Effector CD8-positive, alpha-beta T cell (primary cell): ENCODE results near the gene RXRB.

ENCODE experiments used
- DNase-seq: peaks from one replicate; lab custom pipeline; 2025; lab: John Stamatoyannopoulos, UW

The RXRB gene

GRCh38 chr6:33176906-33177305 is 23.6 kb downstream of the RXRB start:
- DNase-seq = no peak

- no peak for DNase-seq
These were observed 24.9 kb downstream of the RXRB start for GRCh38 chr6:33175436-33176069.

DNA sequence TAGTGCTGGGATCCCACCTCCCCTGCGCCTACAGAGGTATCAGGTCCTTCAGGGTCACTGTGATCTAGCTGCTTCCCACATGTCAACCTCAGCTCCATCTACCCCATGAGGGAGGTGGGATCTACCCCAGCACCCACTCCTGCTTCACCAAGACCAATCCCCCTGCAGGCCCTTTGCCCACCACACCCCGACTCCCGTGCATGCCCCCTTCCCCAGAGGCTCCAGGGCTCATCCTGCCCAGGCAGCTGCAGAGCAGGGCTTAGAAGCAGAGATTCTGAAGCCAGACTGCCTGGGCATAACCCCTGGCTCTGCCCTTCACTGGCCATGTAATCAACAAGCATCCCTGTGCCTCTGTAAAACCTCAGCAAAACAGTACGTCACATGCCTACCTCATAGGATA is 25.7 kb downstream of the RXRB start:
- DNase-seq = no peak

DNA sequence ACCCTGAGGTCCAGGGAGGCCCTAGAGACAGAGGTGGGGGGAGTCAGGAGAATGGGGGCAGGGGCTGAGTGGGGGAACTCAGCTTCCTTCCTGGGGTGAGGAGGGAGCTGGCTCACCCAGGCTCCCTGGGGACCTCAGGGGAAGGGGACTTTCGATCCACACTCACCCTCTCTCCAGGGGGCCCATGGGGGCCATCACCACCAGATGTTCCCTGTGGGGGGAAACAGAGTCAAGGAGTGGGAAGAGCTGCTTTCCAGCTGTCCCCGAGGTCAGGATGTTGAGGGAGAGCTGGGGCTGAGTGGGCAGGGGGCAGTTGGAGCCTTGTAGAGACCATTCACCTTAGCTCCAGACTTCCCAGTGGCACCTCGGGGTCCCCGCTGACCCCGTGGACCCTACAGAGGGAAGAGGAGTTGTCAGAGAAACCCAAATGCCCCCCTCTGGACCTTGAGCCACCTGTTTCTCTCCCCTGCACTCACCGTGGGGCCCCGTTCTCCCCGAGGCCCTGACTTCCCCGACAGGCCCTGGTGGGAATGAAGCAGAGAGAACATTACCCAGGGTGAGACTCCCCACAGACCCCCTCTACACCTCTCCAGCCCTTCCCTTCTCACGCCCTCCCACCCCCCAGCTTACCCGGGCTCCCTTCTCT is 26.8 kb downstream of the RXRB start:
- DNase-seq = no peak

DNA sequence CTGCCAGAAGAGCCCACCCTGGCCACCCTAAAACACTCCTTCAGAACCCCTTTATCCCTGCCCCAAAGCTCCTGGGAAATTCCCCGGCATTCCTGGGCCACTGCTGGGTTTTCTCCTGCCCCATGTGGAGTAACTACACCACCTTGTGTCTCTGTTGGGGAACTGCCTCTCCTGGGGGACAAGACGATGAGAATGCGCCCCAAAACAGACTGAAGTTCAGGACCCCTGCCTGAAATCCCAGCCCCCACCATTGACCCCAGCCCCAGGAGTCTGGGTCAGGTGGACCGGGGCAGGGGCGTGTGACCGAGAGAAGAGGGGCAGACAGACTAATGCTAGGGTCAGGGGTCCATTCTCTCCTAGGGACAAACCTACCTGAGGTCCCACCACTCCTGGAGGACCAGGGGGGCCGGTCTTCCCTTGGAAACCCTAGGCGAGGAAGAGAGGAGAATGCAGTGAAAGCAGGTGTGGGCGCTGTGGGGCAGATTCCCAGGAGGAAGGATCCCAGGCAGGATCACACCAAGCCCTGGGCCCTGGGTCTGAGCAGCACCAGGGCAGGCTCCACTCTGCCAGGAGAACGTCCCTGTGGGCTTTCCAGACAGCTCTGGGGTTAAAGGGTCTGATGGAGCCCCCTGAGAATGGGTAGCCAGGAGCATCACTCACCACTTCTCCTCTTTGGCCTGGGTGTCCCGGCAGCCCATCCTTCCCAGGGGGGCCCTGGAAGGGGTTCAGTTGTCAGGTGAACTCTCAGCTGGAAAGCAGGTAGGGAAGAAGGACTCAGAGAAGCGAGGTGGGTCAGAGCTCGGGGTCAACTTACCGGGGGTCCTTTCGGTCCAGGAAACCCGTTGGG is 27.6 kb downstream of the RXRB start:
- no peak for DNase-seq

- no peak for DNase-seq
These were observed 28.4 kb downstream of the RXRB start for GRCh38 chr6:33171880-33172687.

- DNase-seq = no peak
These were observed 29.2 kb downstream of the RXRB start for GRCh38 chr6:33171016-33171879.

DNA sequence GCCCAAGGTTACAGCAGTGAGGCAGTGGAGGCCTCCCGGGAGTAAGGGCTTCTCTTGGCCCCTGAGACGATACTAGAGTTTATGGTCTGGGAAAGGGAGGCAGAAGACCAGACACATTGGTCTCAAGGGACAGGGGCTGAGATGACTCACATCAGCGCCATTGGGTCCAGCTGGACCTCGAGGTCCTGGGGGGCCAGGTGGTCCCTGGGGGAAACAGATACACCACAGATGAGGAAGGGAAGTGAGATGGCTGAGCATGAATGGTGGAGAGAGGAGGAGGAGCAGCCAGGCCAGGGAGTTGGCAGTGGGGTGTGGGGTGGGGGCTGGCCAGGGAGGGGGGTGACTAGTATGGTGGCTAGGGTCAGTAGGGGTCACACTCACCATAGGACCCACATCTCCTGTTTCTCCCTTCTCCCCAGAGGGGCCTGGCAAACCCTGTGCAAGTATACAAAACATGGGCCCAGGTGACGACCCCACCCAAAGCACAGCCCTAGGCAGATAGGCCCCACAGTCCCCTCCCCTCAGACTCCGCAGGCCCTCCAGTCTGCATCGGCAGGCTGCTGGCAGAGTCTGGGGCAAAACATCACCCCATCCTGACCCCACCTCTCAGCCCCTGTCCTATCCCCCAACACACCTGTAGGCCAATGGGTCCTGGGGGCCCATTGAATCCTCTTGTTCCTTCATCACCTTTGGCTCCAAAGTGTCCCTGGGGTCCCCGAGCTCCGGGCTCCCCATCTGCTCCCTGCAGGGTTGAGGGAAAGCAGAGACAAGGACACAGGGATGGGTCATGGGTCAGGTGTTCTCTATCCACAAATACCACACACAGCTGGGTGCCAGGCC is 30.1 kb downstream of the RXRB start:
- no peak for DNase-seq

DNA sequence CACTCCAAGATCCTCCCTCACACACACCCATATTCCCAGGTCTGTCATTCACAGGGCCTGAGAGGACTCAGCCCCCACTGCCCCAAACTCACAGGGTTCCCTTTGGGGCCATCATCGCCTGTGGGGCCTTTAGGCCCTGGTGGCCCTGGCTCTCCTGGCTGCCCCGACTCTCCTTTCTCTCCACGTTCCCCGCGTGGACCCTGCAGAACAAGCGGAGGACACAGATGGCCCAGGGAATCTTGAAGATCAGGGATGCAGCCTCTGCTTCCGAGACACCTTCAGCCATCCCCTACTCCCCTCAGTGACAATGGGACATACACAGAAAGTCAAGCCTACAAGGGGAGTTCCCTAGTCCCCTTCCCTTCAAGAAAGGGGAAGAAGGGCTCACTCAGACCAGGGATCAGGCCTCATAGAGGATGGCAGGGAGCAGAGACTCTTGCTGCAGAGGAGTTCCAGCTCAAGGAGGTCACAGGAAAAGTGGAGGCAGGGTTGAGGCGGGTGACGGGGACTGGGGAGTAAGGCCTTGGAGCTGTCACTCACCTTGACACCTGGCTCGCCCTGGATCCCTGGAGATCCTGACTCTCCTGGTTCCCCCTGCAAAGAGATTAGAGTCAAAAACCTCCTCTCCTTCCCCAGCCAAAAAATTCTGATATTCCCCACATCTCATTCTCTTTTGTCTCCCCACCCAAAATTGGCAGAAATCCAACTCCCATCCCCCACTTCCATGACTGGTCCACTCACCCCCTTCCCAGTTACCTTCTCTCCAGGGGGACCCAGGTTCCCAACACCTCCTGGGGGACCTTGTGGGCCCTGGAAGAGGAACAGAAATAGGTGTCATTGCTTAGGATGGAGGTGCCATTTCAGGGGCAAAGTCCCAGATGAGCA is 30.9 kb downstream of the RXRB start:
- no peak for DNase-seq

DNA sequence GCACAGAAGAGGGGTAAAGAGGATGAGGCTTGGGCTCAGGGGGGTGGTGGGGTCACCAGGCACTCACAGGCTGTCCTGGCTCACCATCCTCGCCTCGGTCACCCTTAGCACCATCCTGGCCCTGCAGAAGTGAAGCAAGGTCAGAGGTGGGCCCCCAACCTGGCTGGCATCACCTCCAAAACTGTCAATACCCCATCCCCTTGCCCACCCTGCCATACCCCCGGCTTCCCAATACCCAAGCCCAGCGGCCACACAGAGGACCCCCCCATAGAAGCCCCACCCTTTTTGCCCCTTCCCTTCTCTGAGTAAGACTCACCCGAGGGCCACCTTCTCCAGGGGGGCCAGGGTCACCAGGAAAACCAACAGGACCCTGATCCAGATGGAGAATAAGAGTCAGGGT is 31.8 kb downstream of the RXRB start:
- DNase-seq = no peak

DNA sequence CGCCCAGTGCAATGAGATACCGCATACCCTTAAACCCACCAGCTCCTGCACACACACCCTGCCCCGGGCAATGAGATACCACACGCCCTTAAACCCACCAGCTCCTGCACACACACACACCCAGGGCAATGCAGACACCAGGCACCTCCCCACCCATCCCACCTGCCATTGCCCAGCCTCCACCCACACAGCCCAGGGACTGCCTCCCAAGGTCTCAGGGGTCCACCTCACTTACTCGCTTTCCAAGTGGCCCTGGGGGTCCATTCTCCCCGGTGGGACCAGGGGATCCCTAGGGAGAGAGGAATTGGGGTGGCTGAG is 32.2 kb downstream of the RXRB start:
- no peak for DNase-seq

DNA sequence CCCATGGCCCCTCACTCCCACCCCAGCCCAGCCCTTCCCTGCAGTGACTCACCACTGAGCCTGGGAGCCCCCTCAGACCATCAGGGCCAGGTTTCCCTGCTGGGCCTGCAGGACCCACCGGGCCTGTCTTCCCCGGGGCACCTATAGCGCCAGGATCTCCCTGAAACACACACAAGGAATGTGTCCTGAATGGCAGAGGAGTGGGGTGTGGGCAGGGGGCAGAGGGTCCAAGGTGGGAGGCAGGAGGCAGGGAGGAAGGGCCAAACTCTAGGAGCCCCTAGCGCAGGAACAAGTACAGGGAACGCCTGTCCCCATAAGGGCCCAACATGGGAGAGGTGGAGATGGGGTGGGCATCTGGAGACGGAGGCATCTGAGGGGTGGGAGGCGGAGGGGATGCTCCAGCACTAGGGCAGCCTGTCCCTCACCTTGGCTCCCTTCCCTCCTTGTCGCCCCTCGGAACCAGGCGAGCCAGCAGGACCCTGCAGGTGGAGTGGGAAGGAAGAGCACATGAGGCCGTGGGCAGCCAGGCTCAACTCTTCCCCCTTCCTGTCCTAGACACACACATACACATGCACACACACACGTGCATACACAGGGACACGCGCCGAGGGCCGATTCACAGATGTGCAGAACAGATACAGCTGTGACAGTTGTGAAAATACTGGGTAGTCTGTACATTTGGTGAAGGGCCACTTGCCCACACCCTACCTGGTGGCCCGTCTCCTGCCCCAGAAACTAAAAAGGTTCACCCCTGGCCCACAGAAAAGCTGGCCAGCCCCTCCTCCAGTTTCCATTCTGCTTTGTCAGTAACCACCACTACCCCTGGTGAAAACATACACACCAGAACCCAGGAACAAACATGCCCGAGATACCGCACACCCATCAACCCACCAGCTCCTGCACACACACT is 32.8 kb downstream of the RXRB start:
- DNase-seq = no peak

DNA sequence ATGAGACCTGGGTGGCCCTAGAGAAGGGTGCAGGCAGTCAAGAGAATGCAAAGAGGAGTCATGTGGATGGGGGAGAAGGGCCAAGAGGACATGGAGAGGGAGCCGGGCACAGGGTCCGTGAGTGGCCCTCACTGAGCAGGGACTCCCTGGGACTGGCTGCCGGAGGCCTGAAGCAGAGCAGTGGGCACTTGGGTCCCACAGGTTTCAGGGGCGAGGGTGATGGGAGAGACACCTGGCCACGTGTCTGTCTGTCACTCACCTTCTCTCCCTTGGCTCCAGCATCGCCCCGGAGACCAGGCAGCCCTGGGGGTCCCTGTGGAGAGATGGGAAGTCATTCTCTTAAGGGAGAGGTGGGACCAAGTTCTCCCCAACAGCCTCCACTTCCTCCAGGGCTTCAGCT is 33.7 kb downstream of the RXRB start:
- DNase-seq = no peak

GRCh38 chr6:33166363-33166762 is 34.1 kb downstream of the RXRB start:
- DNase-seq = no peak

- no peak for DNase-seq
These were observed 34.7 kb downstream of the RXRB start for GRCh38 chr6:33165581-33166258.

DNA sequence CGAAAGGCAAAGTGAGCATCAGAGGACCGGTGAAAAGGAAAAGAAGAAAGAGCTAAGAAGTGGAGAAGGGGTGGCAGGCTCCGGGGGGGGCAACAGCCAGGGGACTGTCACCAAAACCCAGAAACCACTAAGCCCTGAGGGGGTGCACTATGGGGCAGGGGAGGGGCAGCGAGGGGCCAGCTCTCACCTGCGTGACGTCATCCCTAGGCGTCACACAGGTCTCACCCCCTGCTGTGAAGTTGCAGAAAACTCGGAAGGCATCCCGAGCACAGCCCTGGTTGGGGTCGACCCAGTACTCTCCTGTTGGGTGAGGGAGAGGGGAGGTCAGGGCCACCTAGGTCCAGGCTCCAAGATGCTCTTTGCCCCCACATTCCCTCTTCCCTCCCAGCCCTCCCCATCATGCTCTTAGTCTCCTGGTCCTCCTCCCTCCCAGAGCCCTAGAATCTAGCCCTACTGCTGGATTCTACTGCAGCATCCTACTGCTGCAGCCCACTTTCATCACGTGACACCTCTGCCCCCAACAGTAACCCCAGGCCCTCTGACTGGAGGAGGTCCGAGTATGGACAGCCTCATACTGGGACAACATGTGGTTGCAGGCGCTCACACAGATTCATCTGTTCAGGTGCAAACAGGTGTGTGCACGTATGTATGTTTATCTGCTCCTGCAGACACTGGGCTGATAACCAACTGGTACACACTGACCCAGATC is 35.6 kb downstream of the RXRB start:
- DNase-seq = no peak

DNA sequence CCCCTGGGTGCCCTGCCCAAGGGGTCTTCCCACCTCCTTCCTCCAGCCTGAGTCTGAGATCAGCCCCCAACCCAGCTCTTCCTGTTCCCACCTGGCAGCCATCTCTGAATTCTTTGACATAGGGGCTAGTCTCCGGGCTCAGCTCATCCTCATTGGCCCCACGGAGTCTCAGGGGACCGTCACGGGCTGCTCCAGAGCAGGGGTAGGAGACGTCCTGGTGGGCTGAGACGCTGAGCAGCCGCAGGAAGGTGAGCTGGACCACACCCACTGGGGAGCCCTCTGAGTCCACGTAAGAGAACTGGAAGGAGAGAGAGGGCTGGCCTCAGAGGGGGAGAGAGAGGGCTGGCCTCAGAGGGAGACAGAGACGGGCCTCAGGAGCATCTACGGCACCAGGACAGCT is 36.3 kb downstream of the RXRB start:
- DNase-seq = no peak
